GM10847 (cell line): Measurements from ENCODE around the gene STC2.

ENCODE experiments used
- POLR2A ChIP-seq: IDR thresholded peaks from 2 replicates; pipeline ENCODE4 v1.6.1; 2011; ENCODE audit not compliant: insufficient read length; ENCODE audit errors: extremely low read depth

STC2 gene, protein sequence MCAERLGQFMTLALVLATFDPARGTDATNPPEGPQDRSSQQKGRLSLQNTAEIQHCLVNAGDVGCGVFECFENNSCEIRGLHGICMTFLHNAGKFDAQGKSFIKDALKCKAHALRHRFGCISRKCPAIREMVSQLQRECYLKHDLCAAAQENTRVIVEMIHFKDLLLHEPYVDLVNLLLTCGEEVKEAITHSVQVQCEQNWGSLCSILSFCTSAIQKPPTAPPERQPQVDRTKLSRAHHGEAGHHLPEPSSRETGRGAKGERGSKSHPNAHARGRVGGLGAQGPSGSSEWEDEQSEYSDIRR

DNA sequence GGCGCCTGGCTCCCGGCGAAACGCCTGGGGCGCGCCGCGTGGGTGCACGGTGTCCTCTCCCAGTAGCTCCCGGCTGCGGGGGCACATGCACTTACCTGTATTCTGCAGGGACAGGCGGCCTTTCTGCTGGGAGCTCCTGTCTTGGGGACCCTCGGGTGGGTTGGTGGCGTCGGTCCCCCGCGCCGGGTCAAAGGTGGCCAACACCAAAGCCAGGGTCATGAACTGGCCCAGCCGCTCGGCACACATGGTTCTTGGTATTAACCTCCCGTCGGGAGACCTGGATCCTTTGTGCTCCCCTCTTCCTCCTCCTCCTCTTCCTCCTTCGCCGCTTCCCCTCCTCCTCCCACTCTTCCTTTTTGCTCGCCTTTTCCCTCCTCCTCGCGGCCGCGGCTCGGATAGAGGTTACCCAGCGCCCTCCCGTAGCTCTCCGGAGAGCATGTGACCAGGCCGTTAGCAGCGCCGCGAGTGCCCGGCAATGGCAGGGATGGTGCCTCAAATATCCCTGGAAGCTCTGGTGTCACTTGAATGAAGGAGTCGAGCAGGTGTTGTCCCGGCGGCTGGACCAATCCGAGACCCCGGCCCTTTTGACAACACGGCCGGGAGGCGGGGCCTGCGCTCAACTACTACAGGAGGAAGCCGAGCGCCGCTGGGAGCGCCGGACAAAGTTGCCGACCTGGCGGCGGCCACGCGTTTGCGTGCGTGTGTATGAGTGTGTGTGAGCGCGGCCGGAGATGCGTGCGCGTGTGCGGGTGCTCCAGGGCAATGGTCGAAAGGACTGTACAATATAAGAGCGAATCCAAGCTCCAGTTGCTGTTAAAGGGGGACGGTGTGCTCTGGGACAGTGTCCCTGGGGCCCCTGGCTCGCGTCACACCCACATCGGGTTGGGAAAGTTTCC, at the start of gene STC2:
TSS of gene STC2 (minus strand) at position 467 of the 896 bp plus-strand sequence. CDS start at position 246, 221 bp downstream.
- peak; percentile 59 for TF ChIP-seq POLR2A

DNA sequence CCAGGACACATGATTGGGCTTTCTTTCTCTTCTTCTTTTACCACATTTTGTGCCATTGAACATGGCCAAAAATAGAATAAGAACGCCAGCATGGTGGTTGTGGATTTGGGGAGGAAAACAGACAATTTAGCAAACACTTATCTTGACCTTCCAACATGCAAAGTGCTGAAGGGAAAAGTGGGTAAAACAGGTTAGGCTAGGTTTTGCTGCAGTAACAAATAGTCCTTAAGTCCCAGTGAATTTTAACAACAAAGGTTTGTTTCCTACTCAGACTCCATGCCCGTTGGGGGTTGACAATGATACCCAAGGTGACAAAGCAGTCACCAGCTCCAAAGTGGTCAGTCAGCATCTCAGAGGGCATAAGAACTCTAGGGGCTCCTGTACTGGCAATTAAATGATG, 43.2 kb upstream of the STC2 start:
- TF ChIP-seq POLR2A = no peak

DNA sequence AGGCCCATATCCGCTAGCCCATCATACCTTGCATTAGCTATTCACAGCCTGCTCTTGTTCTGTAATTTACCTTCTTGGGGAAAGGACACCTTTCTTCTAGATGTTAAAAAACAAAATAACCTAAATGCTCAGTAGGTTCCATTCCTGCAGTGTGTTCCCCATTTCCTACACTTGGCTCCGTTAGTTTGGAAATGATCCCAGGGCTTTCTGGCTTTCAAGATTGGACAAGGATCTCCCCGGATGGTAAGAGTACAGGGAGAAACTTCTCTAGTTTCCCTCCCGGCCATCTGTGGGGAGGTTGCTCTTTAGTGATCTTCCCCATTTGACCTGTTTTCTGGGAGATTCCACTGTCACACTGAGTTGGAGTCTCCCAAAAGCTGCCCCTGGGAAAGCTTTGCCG, 27.3 kb upstream of the STC2 start:
- TF ChIP-seq POLR2A = no peak

DNA sequence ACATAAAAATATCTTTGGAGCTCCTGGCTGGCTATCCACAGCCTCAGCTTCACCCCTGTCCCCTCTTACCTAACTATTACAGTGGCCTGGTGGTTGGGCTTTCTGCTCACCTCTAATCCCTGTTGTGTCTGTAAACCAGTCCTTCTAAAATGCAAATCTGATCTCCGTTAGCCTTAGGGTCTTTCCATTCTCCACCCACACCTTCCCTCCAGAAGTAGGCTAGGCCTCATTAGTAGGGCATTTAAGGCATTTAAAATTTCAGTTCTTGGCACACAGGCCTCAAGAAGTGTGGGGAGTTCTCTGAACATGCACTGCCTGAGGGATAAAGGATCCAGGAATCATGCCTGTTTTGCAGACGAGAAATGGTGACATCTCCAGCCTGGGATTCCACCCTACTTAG, 26.4 kb upstream of the STC2 start:
- no peak for TF ChIP-seq POLR2A

DNA sequence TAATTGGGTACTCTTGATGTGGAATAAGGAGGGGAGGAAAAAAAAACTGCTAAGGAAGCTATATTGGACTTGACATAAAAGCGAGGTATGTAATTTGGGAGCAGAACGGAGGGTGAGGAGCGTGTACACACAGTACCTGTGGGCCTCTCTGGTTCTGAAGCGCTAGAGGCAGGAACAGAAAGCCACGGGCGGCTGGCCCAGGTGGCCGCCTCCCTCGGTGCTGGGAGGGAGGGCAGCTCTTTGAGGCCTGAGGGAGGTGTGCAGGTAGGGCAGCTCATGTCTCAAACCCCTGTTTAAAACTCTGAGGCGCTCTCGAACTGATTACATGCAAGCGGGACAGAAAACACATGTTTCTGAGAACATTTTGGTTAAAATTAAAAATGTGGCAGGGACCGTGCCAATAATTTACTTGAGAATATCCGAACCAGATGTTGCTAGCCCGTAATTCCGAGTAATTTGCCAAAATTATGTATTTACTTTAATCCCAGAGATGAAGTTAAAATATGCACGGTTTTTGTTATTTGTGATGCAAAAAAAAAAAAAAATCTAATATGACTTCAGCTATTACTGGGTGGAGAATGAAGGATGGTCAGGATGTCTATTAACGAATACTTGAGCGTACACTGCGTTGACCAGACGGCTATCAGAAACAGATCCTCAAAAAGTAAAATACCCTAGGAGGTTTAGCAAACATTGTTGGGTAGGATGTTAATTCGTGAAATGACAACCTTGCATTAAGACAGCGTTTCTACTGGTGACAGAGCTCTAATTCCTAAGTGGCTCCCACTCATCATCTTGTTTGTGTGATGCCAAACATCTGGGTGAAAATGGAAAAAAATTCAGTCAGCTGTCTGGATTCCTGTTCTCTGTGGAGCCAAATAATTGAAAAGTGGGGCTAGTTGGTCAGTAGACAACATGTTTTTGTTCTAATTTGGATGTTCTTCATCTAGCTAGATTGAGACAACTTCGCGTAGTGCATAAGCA, 24.4 kb upstream of the STC2 start:
- TF ChIP-seq POLR2A = no peak

DNA sequence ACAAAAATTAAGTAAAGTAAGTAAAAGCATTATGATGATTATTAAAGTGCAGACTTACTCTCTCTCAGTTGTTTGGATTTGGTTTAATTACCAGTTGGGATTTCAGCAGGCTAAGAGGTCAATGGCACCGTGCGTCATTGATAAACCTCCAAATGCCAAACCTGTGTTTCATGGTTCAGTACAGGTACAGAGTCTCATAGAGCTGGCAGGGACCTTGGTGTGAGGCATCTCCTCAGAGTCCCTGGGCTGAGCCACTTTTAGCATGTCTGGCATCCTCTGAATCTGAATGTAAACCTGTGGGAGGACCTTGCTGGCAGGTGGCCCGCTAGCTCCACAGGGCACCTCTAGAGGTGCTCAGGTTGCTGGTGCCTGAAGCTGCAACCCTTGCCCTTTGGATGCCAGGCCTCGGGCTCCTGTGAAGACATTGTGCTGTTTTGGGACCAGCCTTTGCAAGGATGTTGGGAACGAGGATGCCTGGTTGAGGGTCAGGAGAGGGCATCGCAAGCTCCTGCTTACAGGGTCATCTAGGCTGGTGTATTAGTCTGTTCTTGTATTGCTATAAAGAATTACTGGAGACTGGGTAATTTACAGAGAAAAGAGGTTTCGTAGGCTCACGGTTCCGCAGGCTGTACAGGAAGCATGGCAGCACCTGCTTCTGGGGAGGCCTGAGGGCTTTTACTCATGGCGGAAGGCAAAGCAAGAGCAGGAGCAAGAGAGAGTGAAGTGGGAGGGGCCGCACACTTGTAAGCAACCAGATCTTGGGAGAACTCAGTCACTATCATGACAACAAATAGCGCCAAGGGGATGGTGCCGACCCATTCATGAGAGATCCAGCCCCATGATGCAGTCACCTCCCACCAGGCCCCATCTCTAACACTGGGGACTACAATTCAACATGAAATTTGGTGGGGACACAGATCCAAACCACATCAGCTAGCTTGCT, 14.9 kb upstream of the STC2 start:
- TF ChIP-seq POLR2A = no peak

DNA sequence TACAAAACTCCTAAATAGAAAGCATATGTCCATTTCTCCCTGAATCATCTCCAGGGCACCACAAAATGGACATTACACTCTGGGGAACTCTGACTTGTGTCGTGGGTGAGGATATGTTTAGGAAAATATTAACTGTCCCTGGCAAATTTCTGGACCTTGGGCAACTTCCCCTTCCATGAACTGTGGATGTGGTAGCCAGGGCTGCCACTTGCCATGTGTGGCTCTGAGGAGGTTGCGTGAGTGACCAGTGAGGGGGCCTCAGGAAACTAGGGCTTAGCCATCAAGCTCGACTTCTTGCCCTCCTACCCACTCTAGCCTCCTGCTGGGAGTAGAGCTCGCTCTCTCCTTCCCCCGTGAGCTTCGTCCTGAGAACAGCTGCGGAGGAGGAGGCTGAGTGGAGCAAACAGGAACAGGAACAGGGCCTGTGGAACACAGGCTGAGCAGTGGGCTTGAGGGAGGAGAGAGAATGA, 13.8 kb upstream of the STC2 start:
- no peak for TF ChIP-seq POLR2A

DNA sequence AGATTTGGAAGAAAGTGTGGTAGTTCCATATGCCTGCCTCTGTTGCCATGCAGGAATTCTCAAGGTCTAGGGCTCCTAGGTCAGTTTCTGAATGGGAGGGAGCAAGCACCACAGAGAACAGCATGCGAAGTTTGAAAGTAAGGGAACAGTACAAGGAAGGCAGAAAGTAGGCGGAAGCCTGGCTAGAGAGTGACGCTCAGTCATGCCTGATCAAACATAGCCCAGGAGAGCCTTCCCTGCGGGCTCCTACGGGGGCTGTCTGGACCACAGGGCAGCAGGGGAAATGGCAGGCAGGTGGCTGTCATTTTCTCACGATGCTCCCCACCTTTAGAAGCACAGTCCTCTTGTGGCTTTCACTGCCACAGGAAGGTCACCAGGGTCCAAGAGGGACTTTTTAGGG, 12.8 kb upstream of the STC2 start:
- TF ChIP-seq POLR2A = no peak

DNA sequence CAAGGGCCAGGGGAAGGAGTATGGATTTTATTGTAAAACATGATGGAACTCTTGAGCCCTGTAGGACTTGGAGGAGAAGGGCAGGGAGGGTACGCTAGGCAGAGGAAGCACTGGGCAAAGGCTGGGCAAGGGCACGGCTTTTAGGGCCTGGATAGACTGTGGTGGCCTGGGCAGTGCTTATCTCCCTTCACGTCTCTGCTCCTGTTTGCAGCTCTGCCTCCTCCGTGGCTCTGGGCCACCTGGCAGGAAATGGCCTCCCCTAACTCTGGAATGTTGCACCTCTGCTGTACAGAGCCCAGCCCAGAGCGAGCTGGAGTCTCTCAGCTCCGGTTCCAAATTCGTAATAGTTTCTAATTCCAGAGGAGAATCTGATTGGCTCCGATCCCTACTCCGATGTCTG, 12.2 kb upstream of the STC2 start:
- no peak for TF ChIP-seq POLR2A

DNA sequence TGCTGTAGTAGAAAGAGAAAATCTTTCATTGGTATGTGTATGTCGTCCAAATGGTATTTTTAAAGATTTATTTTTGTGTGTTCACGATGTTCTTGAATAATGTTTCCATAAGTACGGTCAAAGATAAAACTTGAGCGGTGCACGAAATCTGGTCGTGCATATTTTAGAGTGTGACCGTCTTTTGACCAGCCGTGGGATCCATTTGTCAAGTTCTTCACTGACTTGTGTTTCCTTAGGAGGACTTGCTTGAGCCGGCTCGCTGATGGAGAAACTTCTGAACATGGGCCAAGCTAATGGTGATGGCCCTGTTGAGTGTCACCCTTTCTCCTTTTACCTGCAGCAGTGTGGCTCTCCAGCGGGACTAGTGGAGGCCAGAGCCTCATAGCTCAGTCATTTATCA, 11.1 kb upstream of the STC2 start:
- no peak for TF ChIP-seq POLR2A

DNA sequence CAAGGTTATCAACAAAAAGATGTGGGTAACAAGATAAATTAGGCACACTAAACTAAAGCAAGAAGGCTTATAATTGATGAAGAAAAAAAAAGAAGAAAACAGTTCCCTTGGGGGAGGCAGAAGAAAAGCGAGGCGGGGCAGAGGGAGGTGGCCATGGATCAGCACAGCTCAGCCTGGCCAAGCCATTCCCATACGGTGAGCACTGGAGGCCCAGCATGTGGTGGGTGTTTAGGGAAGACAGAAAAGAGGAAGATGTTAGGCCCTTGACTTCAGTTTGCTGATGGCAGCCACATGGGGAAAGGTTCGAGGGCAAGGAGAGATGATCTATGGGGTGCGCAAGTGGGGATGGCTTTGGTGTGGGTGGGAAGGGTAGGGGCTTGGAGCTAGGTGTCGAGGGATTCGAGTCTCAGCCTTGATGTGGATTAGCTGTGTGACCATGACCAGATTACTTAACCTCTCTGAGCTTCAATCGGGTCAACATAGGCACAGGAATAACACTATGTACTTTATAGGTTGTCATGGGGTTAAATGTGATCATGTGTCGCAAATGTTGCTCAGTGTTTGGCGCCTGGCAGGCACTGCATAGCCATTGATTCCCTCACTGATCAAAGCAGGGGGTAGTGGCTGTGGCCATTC, 10.3 kb upstream of the STC2 start:
- TF ChIP-seq POLR2A = no peak

DNA sequence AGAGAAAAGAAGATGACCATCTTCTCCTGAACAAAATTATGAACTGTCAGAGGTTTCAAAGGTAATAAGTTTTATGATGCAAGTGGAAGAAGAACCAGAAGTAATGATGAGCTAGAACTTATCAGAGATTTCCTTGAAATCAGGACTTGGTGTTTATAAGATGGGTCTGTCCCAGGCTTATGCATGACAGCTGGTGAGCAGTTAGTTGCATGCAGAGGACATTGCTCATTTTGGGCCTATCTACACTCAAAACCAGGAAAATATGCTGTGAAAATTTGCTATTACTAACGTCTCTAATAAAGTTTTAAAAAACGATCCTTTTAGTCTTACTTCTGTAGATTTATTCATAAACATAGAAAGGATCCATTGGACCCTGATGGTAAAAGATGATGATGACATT, 6.6 kb upstream of the STC2 start:
- no peak for TF ChIP-seq POLR2A

DNA sequence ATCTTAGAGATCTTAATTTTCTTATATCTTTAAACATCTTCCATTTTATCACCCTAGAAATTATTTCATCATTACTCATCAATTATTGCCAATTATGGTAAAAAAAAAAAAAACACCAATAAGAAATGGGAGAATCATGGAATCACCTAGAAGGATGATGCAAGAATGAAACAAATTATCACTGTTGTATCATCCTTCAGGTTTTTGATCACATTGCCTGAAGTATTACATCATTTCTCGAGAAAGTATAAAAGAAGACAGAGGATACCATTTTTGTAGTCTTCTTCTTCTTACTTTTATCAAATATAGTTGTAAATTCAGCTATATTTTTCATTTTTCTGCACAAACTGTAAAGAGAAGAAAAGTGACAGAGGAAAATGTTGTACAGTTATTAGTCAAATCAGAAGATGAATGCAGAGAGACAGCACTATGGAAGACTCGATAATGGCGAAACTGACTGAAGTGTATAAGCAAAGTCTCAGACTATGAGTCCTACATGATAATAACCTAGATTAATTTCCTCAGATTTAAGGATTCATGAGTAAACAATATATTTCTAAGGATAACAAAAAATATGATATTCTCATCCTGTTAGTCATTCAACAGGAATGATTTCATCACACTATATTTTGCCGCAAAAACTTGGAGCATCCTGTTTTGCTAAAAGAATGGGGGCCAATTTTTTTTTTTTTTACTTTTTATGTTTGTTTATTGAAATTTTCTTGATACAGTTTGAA, 5.9 kb upstream of the STC2 start:
- no peak for TF ChIP-seq POLR2A
